ENCODE data around the gene AKIRIN1. TPM values are rescaled to one million over a fixed set of nuclear protein-coding genes. Genes with fewer than 3 reads are reported as not detected.
"Not testable (repeated sequence)": the region's sequence is repeated elsewhere in the genome, so short reads cannot be mapped to it uniquely, and the experiment has no call there.

The AKIRIN1 gene
- total and polyA plus RNA-seq, 10 donors, result 16.2 to 57.2 (median 42.3) TPM

- WGBS, 5 donors, result 69 to 87% (median 77%) methylated on average over 6 of the region's 6 CpGs
- Histone ChIP-seq H3K27me3 (replicated peaks in 1 of 7) (no peaks in the 10 kb centered on the region), H3K4me3 (no peak overlapping the region), H3K4me1 (peaks cover 0 to 7% (median 0%) of the 10 kb centered on the region in 6 donors), H3K27ac (peak overlapping the region in 3 of 8 donors; percentile 8 to 30 (median 30)), H3K9me3 (no peaks in the 10 kb centered on the region), H3K36me3 (peaks cover 0 to 43% (median 6%) of the 10 kb centered on the region in 6 donors)
- intact Hi-C loops (cut with DNase I; ENCODE audit: low total_unique reads), result no loop called here
- TF ChIP-seq POLR2A (IDR thresholded peaks at IDR 0.05), result no peak
- no peak for TF ChIP-seq POLR2AphosphoS5 (IDR thresholded peaks at IDR 0.05)
- DNase-seq, result no peak
Observed at GRCh38 chr1:39046613-39047210, 55.6 kb downstream of the AKIRIN1 start.

GRCh38 chr1:39047374-39048229 lies 56.5 kb downstream of the AKIRIN1 start:
- Histone ChIP-seq H3K27me3 (replicated peaks in 1 of 7) (no peaks in the 10 kb centered on the region), H3K4me1 (peaks cover 0 to 7% (median 0%) of the 10 kb centered on the region in 6 donors), H3K4me3 (no peak overlapping the region), H3K9me3 (no peaks in the 10 kb centered on the region), H3K27ac (peak overlapping the region in 3 of 8 donors; percentile 8 to 30 (median 30)), H3K36me3 (peaks cover 0 to 34% (median 3%) of the 10 kb centered on the region in 6 donors)
- intact Hi-C loops (cut with DNase I; ENCODE audit: low total_unique reads), result no loop called here
- TF ChIP-seq POLR2AphosphoS5 (IDR thresholded peaks at IDR 0.05) (no peak), POLR2A (IDR thresholded peaks at IDR 0.05) (no peak), CTCF (IDR thresholded peaks at IDR 0.05 in 8 of 11, conservative IDR thresholded peaks at IDR 0.05 in 3 of 11) (no peak)
- DNase-seq, result no peak
- WGBS, 5 donors, result 54 to 69% (median 58%) methylated on average over 11 to 12 of the region's 12 CpGs

GRCh38 chr1:39048745-39049370 lies 57.8 kb downstream of the AKIRIN1 start:
- H3K27me3 ChIP-seq (replicated peaks in 1 of 7), result no peaks in the 10 kb centered on the region
- peaks cover 0 to 24% (median 0%) of the 10 kb centered on the region in 6 donors for H3K36me3 ChIP-seq
- intact Hi-C loops (cut with DNase I; ENCODE audit: low total_unique reads), result no loop called here
- H3K4me3 ChIP-seq, result no peak overlapping the region
- H3K4me1 ChIP-seq, result peaks cover 0 to 7% (median 0%) of the 10 kb centered on the region in 6 donors
- 64 to 82% (median 71%) methylated on average over 7 of the region's 7 CpGs for WGBS, 5 donors
- no peak for TF ChIP-seq CTCF (IDR thresholded peaks at IDR 0.05 in 8 of 11, conservative IDR thresholded peaks at IDR 0.05 in 3 of 11)
- no peak for TF ChIP-seq POLR2A (IDR thresholded peaks at IDR 0.05)
- no peak for TF ChIP-seq POLR2AphosphoS5 (IDR thresholded peaks at IDR 0.05)
- no peak for DNase-seq
- no peaks in the 10 kb centered on the region for H3K9me3 ChIP-seq
- peak overlapping the region in 1 of 8 donors; percentile 15 for H3K27ac ChIP-seq

DNA sequence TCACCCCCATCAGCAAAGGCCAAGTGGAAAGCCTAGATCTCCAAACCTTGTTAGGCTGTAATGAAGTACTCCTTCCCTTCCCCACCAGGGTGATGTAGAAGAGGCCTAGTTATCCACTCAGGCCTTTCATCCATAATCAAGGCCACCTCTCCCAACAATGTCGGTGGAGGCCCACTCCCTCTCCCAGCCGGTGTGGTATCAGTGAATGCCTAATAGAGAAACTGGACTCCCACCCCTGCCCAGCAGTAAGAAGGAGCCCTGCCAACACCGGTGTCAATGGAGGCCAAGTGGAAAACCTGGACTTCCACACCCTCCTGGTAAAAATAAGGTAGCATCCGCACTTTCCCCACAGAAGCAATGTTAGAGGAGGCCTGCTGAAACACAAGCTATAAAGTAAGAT lies 58.9 kb downstream of the AKIRIN1 start:
- no peaks in the 10 kb centered on the region for H3K9me3 ChIP-seq
- intact Hi-C loops (cut with DNase I; ENCODE audit: low total_unique reads), result no loop called here
- H3K4me1 ChIP-seq, result peaks cover 0 to 7% (median 0%) of the 10 kb centered on the region in 6 donors
- 92 to 97% (median 94%) methylated on average over 4 of the region's 4 CpGs for whole genome bisulfite sequencing, 5 donors
- no peaks in the 10 kb centered on the region for H3K27me3 ChIP-seq (replicated peaks in 1 of 7)
- no peak overlapping the region for H3K4me3 ChIP-seq
- peaks cover 0 to 21% (median 0%) of the 10 kb centered on the region in 6 donors for H3K36me3 ChIP-seq
- TF ChIP-seq POLR2AphosphoS5 (IDR thresholded peaks at IDR 0.05) (no peak), CTCF (IDR thresholded peaks at IDR 0.05 in 8 of 11, conservative IDR thresholded peaks at IDR 0.05 in 3 of 11) (no peak), POLR2A (IDR thresholded peaks at IDR 0.05) (no peak)
- DNase-seq, result no peak
- no peak overlapping the region for H3K27ac ChIP-seq

GRCh38 chr1:39051193-39051850 lies 60.2 kb downstream of the AKIRIN1 start:
- DNase-seq, result peak; percentile 7
- H3K27me3 ChIP-seq (replicated peaks in 1 of 7); H3K4me1 ChIP-seq; H3K4me3 ChIP-seq; intact Hi-C loops (cut with DNase I; ENCODE audit: low total_unique reads); H3K9me3 ChIP-seq; H3K27ac ChIP-seq: not testable (repeated sequence)
- 77 to 90% (median 83%) methylated on average over 11 of the region's 11 CpGs for WGBS, 5 donors
- H3K36me3 ChIP-seq, result peaks cover 0 to 21% (median 0%) of the 10 kb centered on the region in 6 donors

All from spleen (tissue), 11 donors.